ENCODE measurements around the gene MUC5AC. TPM values are rescaled to one million over a fixed set of nuclear protein-coding genes. Genes with fewer than 3 reads are reported as not detected.
"Not testable (repeated sequence)": the region's sequence is repeated elsewhere in the genome, so short reads cannot be mapped to it uniquely, and the experiment has no call there.

MUC5AC gene
- total and polyA plus RNA-seq, 4 donors, result 0.02 TPM; not detected in 3

- H3K9me3 ChIP-seq (ENCODE audit: control insufficient read depth, insufficient read depth, low read length); H3K36me3 ChIP-seq (ENCODE audit: control insufficient read depth, insufficient read depth, low read length); H3K27me3 ChIP-seq (ENCODE audit: control insufficient read depth, insufficient read depth, low read length); H3K4me3 ChIP-seq (ENCODE audit: low read depth, low read length); H3K27ac ChIP-seq (ENCODE audit: low read depth, low read length); H3K4me1 ChIP-seq (ENCODE audit: control insufficient read depth, insufficient read depth, low read length); DNase-seq (ENCODE audit: low read depth in 4 of 6, low spot score in 6 of 6): not testable (repeated sequence)
- WGBS (ENCODE audit: insufficient coverage), result 80% methylated on average over 1 of the region's 6 CpGs
Measured at GRCh38 chr11:1115292-1115691, 42.5 kb upstream of the MUC5AC start.

GRCh38 chr11:1116104-1116503, 41.6 kb upstream of the MUC5AC start:
- H3K9me3 ChIP-seq (ENCODE audit: control insufficient read depth, insufficient read depth, low read length), result no peaks in the 10 kb centered on the region
- WGBS (ENCODE audit: insufficient coverage), result 87% methylated on average over 11 of the region's 12 CpGs
- H3K36me3 ChIP-seq (ENCODE audit: control insufficient read depth, insufficient read depth, low read length), result no peaks in the 10 kb centered on the region
- H3K4me1 ChIP-seq (ENCODE audit: control insufficient read depth, insufficient read depth, low read length), result no peaks in the 10 kb centered on the region
- no peaks in the 10 kb centered on the region for H3K27me3 ChIP-seq (ENCODE audit: control insufficient read depth, insufficient read depth, low read length)
- H3K27ac ChIP-seq (ENCODE audit: low read depth, low read length), result no peak overlapping the region
- no peak overlapping the region for H3K4me3 ChIP-seq (ENCODE audit: low read depth, low read length)
- no peak for DNase-seq (ENCODE audit: low read depth in 4 of 6, low spot score in 6 of 6)

- no peak for DNase-seq (ENCODE audit: low read depth in 4 of 6, low spot score in 6 of 6)
- Histone ChIP-seq H3K36me3 (ENCODE audit: control insufficient read depth, insufficient read depth, low read length) (no peaks in the 10 kb centered on the region), H3K4me3 (ENCODE audit: low read depth, low read length) (no peak overlapping the region), H3K9me3 (ENCODE audit: control insufficient read depth, insufficient read depth, low read length) (no peaks in the 10 kb centered on the region), H3K27ac (ENCODE audit: low read depth, low read length) (no peak overlapping the region), H3K4me1 (ENCODE audit: control insufficient read depth, insufficient read depth, low read length) (no peaks in the 10 kb centered on the region), H3K27me3 (ENCODE audit: control insufficient read depth, insufficient read depth, low read length) (no peaks in the 10 kb centered on the region)
- WGBS (ENCODE audit: insufficient coverage), result 83% methylated on average over 22 of the region's 23 CpGs
Measured at GRCh38 chr11:1116666-1117390, 40.9 kb upstream of the MUC5AC start.

DNA sequence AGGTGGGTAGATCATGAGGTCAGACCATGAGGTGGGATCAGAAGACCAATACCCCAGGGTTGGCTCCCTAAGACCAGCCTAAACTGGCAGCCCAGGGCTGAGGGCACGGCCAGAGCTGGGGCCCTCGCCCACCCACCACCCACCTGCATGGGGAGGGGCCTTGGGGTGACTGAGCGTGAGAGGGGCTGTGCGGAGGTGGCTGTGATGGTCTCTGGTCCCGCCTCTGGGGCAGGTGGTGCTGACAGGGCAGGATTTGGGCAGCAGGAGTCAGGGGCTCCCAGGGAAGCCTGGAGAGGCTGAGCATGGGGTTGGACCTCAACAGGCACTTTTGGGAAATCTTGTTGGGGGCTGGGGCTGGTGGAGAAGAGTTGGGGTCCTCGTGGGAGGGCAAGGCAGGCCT, 39.8 kb upstream of the MUC5AC start:
- no peak for DNase-seq (ENCODE audit: low read depth in 4 of 6, low spot score in 6 of 6)
- WGBS (ENCODE audit: insufficient coverage), result 84% methylated on average over 4 of the region's 6 CpGs

DNA sequence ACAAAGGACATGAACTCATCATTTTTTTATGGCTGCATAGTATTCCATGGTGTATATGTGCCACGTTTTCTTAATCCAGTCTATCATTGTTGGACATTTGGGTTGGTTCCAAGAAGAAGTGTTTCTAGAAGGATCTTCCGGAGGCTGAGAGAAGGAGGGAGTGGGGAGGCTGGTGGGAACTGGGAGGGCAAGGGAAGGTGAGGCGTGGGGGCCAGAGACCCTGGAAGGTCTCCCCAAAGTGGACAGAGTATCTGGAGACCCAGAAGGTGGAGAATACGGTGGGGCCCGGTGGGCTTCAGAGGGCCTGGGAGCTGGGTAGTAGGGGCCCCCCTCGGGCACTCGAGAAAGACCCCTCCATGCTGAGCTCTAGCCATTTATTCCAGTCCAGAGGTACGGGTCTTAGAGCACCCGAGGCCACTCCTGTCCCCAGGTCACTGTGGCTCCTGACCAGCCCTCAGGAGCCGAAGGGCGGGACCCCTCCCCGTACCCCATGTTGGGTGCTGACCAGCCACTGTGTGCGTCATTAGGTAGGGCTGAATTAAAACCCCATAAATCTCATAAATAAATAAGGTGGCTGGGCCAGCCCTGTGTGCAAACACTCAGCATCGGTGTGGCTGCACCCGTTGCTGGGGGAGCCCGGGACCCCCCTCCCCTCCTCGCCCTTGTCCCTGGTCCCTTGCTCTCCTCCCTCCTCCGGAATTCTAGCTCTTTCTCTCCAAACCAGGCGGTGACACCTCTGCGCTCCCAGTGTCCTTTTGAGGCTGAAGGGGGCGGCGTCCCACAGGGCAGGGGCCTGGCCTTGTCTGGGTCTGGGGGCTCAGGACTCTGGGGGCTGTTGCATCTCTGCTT, 38.8 kb upstream of the MUC5AC start:
- 81% methylated on average over 17 of the region's 22 CpGs for WGBS (ENCODE audit: insufficient coverage)
- Histone ChIP-seq H3K27ac (ENCODE audit: low read depth, low read length) (no peak overlapping the region), H3K27me3 (ENCODE audit: control insufficient read depth, insufficient read depth, low read length) (no peaks in the 10 kb centered on the region), H3K36me3 (ENCODE audit: control insufficient read depth, insufficient read depth, low read length) (no peaks in the 10 kb centered on the region), H3K4me3 (ENCODE audit: low read depth, low read length) (no peak overlapping the region), H3K9me3 (ENCODE audit: control insufficient read depth, insufficient read depth, low read length) (no peaks in the 10 kb centered on the region), H3K4me1 (ENCODE audit: control insufficient read depth, insufficient read depth, low read length) (no peaks in the 10 kb centered on the region)
- no peak for DNase-seq (ENCODE audit: low read depth in 4 of 6, low spot score in 6 of 6)

More for the DNA sequence above, 39.8 kb upstream of the MUC5AC start:
- Histone ChIP-seq H3K9me3 (ENCODE audit: control insufficient read depth, insufficient read depth, low read length) (no peaks in the 10 kb centered on the region), H3K27me3 (ENCODE audit: control insufficient read depth, insufficient read depth, low read length) (no peaks in the 10 kb centered on the region), H3K36me3 (ENCODE audit: control insufficient read depth, insufficient read depth, low read length) (no peaks in the 10 kb centered on the region), H3K4me3 (ENCODE audit: low read depth, low read length) (no peak overlapping the region), H3K4me1 (ENCODE audit: control insufficient read depth, insufficient read depth, low read length) (no peaks in the 10 kb centered on the region), H3K27ac (ENCODE audit: low read depth, low read length) (no peak overlapping the region)

GRCh38 chr11:1119604-1120146, 38.1 kb upstream of the MUC5AC start:
- Histone ChIP-seq H3K27me3 (ENCODE audit: control insufficient read depth, insufficient read depth, low read length) (no peaks in the 10 kb centered on the region), H3K9me3 (ENCODE audit: control insufficient read depth, insufficient read depth, low read length) (no peaks in the 10 kb centered on the region), H3K4me1 (ENCODE audit: control insufficient read depth, insufficient read depth, low read length) (no peaks in the 10 kb centered on the region), H3K4me3 (ENCODE audit: low read depth, low read length) (no peak overlapping the region), H3K36me3 (ENCODE audit: control insufficient read depth, insufficient read depth, low read length) (no peaks in the 10 kb centered on the region), H3K27ac (ENCODE audit: low read depth, low read length) (no peak overlapping the region)
- no peak for DNase-seq (ENCODE audit: low read depth in 4 of 6, low spot score in 6 of 6)
- WGBS (ENCODE audit: insufficient coverage), result 89% methylated on average over 17 of the region's 17 CpGs

DNA sequence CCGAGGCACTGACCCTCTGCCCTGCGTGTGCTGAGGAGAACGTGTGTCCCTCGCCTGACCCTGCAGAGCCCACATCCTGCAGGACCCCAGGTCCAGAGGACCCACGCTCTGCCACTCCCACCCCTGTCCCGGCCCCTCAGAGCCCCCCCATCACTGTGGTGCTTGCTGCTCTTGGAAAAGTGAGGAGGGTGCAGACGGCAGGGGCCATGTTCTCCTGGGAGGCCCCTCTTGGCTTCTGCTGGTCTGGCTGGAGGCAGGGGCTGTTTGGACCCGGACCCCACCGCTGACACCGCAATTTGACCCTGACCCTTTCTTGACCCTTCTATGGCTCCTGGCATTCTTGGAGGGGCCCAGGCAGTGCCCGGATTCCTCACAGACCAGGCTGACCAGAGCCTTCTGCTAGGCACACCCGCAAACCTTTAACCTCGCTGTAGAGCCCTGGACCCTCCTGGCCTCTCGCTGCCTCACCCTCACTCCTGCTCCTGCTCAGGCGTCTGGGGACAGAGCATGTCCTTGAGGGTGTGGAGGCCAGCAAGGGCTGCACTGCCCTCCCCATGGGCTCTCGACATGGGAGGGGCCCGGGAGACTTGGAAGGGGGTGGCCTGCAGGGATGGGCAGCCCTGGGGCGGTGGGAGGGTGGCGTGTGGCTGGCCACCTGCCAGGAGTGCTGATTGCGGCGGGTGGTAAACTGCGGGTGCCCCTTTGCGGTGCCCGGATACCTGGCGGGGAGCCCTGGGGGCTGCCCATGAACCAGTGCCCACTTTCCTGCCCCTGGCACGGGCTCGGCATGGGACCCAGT, 37.0 kb upstream of the MUC5AC start:
- no peak for DNase-seq (ENCODE audit: low read depth in 4 of 6, low spot score in 6 of 6)
- Histone ChIP-seq H3K9me3 (ENCODE audit: control insufficient read depth, insufficient read depth, low read length) (no peaks in the 10 kb centered on the region), H3K27me3 (ENCODE audit: control insufficient read depth, insufficient read depth, low read length) (no peaks in the 10 kb centered on the region)

DNA sequence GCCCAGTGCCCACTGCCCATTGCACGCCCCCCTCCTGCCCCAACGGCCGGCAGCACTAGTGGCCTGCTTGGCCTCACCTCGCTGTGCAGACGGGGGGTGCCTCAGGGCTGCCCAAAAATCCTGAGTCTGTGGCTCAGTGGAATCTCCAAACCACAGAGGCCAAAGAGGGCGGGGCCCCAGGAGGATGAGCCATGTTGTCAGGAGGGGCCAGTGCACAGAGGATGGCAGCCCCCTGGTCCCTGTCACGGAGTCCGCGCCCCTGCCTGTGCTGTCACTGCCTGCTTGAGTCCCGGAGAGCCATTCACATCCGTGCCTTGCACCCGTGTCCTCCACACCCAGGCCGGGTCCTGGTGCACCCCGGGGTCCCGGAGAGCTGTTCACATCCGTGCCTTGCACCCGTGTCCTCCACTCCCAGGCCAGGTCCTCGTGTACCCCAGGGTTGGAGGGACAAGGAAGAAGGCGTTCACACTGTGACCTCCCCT, 36.4 kb upstream of the MUC5AC start:
- no peak for DNase-seq (ENCODE audit: low read depth in 4 of 6, low spot score in 6 of 6)
- Histone ChIP-seq H3K27me3 (ENCODE audit: control insufficient read depth, insufficient read depth, low read length) (no peaks in the 10 kb centered on the region), H3K27ac (ENCODE audit: low read depth, low read length) (no peak overlapping the region), H3K9me3 (ENCODE audit: control insufficient read depth, insufficient read depth, low read length) (no peaks in the 10 kb centered on the region), H3K36me3 (ENCODE audit: control insufficient read depth, insufficient read depth, low read length) (no peaks in the 10 kb centered on the region), H3K4me1 (ENCODE audit: control insufficient read depth, insufficient read depth, low read length) (no peaks in the 10 kb centered on the region), H3K4me3 (ENCODE audit: low read depth, low read length) (no peak overlapping the region)
- 87% methylated on average over 19 of the region's 19 CpGs for WGBS (ENCODE audit: insufficient coverage)

More for the DNA sequence above, 37.0 kb upstream of the MUC5AC start:
- 80% methylated on average over 24 of the region's 27 CpGs for WGBS (ENCODE audit: insufficient coverage)
- H3K36me3 ChIP-seq (ENCODE audit: control insufficient read depth, insufficient read depth, low read length), result no peaks in the 10 kb centered on the region
- H3K27ac ChIP-seq (ENCODE audit: low read depth, low read length), result no peak overlapping the region
- no peaks in the 10 kb centered on the region for H3K4me1 ChIP-seq (ENCODE audit: control insufficient read depth, insufficient read depth, low read length)
- no peak overlapping the region for H3K4me3 ChIP-seq (ENCODE audit: low read depth, low read length)
